C4-2B (cell line): ENCODE results near the gene PLAGL1.

Experiments
- H3K27ac ChIP-seq: fragments of 450-650 bp; 2 replicates; pipeline ENCODE4 v1.5.1; 2017
- ZFX ChIP-seq: fragments of 450-650 bp; IDR thresholded peaks from 2 replicates; pipeline ENCODE4 v1.6.1; 2017
- TF ChIP-seq, protein P1 (sequence below): fragments of 450-650 bp; conservative IDR thresholded peaks from 2 replicates; pipeline ENCODE4 v1.5.1; 2017; ENCODE audit warnings: mild to moderate bottlenecking

The PLAGL1 gene

GRCh38 chr6:143948208-143948607 is 59.9 kb downstream of the PLAGL1 start:
- no peak overlapping the region for H3K27ac ChIP-seq
- TF ChIP-seq, protein P1, sequence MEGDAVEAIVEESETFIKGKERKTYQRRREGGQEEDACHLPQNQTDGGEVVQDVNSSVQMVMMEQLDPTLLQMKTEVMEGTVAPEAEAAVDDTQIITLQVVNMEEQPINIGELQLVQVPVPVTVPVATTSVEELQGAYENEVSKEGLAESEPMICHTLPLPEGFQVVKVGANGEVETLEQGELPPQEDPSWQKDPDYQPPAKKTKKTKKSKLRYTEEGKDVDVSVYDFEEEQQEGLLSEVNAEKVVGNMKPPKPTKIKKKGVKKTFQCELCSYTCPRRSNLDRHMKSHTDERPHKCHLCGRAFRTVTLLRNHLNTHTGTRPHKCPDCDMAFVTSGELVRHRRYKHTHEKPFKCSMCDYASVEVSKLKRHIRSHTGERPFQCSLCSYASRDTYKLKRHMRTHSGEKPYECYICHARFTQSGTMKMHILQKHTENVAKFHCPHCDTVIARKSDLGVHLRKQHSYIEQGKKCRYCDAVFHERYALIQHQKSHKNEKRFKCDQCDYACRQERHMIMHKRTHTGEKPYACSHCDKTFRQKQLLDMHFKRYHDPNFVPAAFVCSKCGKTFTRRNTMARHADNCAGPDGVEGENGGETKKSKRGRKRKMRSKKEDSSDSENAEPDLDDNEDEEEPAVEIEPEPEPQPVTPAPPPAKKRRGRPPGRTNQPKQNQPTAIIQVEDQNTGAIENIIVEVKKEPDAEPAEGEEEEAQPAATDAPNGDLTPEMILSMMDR = no peak
- no peak for TF ChIP-seq ZFX

- H3K27ac ChIP-seq = no peak overlapping the region
- TF ChIP-seq ZFX = no peak
- TF ChIP-seq, protein P1 = peak; percentile 82
Observed at GRCh38 chr6:143941852-143942627, 66.0 kb downstream of the PLAGL1 start.

GRCh38 chr6:143940011-143940597 is 68.0 kb downstream of the PLAGL1 start:
- TF ChIP-seq ZFX = no peak
- TF ChIP-seq, protein P1 = peak; percentile 94
- H3K27ac ChIP-seq = no peak overlapping the region

GRCh38 chr6:143939364-143939763 is 68.7 kb downstream of the PLAGL1 start:
- TF ChIP-seq, protein P1 = no peak
- TF ChIP-seq ZFX = no peak
- no peak overlapping the region for H3K27ac ChIP-seq

- no peak overlapping the region for H3K27ac ChIP-seq
- TF ChIP-seq ZFX = no peak
- TF ChIP-seq, protein P1 = no peak
Observed at GRCh38 chr6:143937668-143937970, 70.4 kb downstream of the PLAGL1 start.

DNA sequence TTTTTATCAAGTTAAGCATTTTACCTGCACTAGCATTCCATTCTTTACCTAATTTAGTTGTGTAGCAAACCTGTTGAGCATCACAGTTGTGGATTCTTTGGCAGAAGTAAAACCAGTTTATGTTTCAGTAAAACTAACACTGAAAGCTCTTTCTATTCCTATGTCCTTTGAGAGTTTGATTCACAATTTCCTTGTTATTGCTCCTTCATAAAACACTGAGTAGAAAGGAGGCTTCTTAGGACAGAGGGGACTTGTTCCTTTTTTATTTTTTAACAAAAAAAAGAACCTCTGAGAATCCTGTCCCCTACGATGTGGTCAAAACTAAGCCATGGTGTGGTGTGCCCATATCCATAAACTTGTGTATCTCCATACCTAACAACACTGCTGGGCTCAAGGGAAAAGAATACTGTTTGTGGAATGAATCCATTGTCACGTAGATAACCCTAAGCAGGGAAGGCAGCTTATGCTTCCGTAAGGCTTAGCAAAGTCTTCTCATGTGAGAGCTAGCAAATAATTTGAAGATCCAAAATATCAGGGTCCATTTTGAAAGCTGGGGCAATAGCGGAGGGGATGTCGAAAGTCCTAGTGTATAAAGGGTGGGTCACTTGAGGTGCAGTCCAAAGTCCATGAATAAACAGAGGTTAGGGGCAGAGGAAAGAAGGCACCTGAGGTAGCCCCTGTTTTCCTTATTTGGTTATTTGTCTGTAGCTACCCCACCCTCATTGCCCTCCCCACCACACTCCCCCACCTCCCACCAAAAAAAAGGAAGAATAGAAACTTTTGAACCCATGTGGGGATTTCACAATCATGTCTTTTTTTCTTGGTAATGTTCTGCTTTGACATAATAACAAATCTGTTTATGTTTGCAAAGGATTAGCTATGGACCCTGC is 71.0 kb downstream of the PLAGL1 start:
- TF ChIP-seq ZFX = no peak
- TF ChIP-seq, protein P1 = no peak
- no peak overlapping the region for H3K27ac ChIP-seq

DNA sequence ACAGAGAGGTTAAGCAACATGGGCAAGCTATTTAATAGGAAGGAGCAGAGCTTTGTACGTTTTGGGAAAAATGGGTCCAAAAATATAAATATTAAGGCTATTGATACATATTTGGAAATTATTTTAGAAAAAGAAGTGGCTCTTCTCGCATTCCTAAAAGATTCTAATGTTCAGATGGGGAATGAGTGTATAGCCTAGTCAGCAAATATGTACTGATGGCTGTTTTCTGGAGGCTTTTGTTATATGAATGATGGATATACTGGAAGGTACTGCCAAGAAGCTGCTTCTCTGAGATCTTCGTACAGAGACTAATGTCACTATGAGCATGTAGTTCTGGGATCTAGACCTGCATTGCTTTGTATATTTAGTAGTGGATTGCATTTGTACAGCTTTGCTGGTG is 71.7 kb downstream of the PLAGL1 start:
- no peak overlapping the region for H3K27ac ChIP-seq
- TF ChIP-seq, protein P1 = no peak
